GM12891 (cell line): Measurements from ENCODE around the gene LAMA2.

ENCODE experiments used
- PAX5 ChIP-seq: IDR thresholded peaks from 2 replicates; pipeline ENCODE4 v1.6.1; 2011; ENCODE audit warnings: low read length, moderate library complexity, mild to moderate bottlenecking; ENCODE audit not compliant: insufficient read depth, severe bottlenecking
- POLR2A ChIP-seq: IDR thresholded peaks from 2 replicates; pipeline ENCODE4 v1.6.1; 2011; ENCODE audit warnings: low read depth, low read length, control low read depth
- POLR2AphosphoS5 ChIP-seq: IDR thresholded peaks from 2 replicates; pipeline ENCODE4 v1.6.1; 2011; ENCODE audit warnings: low read depth, low read length, control low read depth
- POU2F2 ChIP-seq: IDR thresholded peaks from 2 replicates; pipeline ENCODE4 v1.6.1; 2011; ENCODE audit warnings: low read depth, mild to moderate bottlenecking, control low read depth, low read length, moderate library complexity
- SPI1 ChIP-seq: IDR thresholded peaks from 2 replicates; pipeline ENCODE4 v1.6.1; 2011; ENCODE audit warnings: low read depth, low read length, control low read depth
- TAF1 ChIP-seq: IDR thresholded peaks from 2 replicates; pipeline ENCODE4 v1.6.1; 2011; ENCODE audit warnings: low read depth, low read length, control low read depth

DNA sequence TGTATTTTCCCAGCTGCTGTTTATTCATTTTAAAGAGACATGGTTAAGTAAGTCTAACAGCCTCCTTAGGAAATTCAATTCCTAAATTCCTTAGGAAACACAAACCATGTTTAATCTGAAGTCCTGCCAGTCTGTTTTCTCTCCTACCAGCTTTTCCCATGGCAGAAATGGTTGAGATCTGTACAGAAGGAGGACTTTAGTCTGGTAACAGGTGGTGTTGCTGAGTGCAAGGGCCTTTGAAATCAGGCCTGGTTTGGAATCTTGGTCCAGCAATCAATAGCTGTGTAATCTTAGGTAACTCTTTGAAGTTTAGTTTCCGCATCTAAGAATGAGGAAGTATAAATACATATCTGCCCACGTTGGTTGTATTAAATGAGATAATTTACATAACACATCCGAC lies 232.5 kb downstream of the LAMA2 start:
- no peak for TF ChIP-seq POLR2A
- no peak for TF ChIP-seq POU2F2
- TF ChIP-seq POLR2AphosphoS5, result no peak
- no peak for TF ChIP-seq SPI1
- no peak for TF ChIP-seq TAF1
- TF ChIP-seq PAX5, result no peak
